Retinal pigment epithelial cell (primary cell): ENCODE data around the gene MAPK14.
A peak's percentile ranks its signal among the peaks of the same experiment; 100 is the strongest.
"Not testable (repeated sequence)": the region's sequence is repeated elsewhere in the genome, so short reads cannot be mapped to it uniquely, and the experiment has no call there.

ENCODE experiments used
- DNase-seq: peaks from one replicate; pipeline ENCODE4 v3.0.0-alpha.2; 2010; ENCODE audit warnings: low read depth
- H3K4me3 ChIP-seq: 2 replicates; pipeline ENCODE4 v1.5.1; 2011; ENCODE audit warnings: mild to moderate bottlenecking, low read length, control low read depth, moderate library complexity
- CTCF ChIP-seq: conservative IDR thresholded peaks from 2 replicates; pipeline ENCODE4 v1.5.1; 2011; ENCODE audit warnings: low read depth, low read length, control low read depth, inconsistent platforms

Gene MAPK14

DNA sequence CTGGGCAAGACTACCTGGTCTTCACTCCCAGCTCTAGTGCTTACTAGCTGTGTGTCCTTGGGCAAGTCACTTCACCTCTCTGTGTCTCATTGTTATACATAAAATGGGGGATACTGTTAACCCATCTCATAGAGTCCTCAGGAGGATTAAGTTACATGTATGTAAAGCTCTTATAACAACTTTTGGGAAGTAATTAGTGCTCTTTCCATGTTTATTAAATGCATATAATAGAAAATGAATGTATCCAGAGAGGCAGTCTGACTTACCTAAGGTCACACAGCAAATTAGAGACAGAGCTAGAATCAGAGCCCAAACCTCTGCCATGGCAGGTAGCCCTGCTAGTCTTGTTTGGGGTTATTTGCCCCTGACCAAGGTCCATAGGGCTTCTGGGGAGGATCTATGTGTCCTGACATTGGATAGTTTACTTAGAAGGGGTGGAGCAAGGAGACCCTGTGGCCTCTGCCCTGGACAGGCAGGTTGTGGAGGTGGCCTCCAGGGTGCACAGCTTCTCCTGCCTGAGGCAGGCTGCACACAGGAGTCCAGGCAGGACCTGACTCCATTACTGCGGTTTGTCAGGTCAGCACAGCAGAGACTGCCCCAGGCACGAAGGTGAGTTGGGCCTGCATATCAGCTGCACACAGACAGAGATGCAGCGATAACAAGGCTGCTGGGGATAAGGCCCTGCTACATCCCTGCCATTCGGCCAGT lies 94.3 kb downstream of the MAPK14 start:
- DNase-seq, result no peak
- H3K4me3 ChIP-seq, result no peak overlapping the region
- TF ChIP-seq CTCF, result no peak

DNA sequence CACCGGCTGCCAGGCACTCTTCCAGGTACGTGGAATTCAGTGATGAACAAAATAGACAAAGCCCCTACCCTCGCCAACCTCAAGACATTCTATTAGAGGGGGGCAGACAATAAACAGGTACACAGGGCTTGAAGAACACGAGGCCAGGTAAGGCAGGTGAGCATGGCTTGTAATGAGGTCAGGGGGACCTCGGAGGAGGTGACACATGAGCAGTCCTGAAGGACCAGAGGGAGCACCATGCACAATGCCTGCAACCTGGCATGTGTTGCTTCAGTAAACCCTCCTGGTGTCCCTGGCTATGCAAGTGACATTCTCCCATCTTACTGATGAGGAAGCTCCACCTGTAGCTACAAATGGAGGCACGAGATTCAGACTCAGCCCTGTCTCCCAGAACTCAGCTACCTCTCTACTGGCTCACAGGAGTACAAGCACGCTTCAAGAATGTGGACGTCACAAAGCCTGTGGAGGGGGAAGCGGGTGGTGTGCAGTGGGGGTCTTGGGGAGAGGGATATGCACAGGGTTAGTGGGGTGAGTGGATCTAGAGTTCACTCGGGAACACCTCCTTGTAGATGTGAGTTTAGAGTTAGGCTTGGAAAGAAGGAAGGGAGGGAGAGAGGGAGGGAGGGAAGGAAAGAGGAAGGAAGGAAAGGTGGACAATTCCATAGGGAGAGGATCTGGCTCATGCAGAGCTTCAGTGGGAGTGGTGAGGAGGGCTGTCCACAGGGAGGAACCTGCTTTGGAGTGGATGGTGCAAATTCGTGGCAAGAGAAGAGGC lies 95.1 kb downstream of the MAPK14 start:
- DNase-seq, result no peak
- no peak for TF ChIP-seq CTCF
- no peak overlapping the region for H3K4me3 ChIP-seq

- peak; percentile 83 for TF ChIP-seq CTCF
- DNase-seq, result no peak
- H3K4me3 ChIP-seq, result no peak overlapping the region
Measured at GRCh38 chr6:36123270-36124139, 95.9 kb downstream of the MAPK14 start.

DNA sequence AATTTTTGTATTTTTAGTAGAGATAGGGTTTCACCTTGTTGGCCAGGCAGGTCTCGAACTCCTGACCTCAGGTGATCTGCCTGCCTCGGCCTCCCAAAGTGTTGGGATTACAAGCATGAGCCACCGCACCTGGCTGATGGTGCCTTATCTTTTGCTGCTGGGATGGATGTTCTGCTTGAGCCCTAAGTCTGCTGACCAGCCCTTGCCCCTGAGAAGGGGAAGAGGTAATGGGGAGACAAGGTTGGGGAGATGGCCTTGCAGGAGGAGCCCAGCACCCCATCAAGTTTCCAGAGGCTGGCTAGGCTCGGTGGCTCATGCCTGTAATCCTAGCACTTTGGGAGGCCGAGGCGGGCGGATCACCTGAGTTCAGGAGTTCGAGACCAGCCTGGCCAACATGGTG lies 96.7 kb downstream of the MAPK14 start:
- not testable (repeated sequence) for H3K4me3 ChIP-seq, DNase-seq

GRCh38 chr6:36124881-36125280 lies 97.3 kb downstream of the MAPK14 start:
- DNase-seq, result no peak

DNA sequence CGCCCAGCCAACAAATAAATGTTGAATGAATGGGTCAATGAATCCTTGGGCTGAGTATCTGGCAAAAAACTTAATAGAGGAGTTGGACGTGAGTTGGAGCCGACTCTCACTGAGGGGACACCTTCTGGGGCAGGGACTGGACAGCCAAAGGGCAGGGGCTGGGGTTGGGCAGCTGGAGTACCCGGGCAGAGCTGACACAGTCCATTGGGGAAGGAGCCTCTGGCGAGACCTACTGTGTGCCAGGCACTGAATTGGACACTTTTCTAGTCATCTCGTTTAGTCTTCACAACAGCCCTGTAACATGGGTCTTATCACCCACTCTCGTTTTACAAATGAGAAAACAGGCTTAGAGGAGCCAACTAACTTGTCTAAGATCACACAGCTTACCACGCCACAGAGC lies 98.0 kb downstream of the MAPK14 start:
- no peak overlapping the region for H3K4me3 ChIP-seq
- DNase-seq, result no peak
- TF ChIP-seq CTCF, result no peak

More at GRCh38 chr6:36124881-36125280, 97.3 kb downstream of the MAPK14 start:
- H3K4me3 ChIP-seq, result no peak overlapping the region
- TF ChIP-seq CTCF, result no peak

DNA sequence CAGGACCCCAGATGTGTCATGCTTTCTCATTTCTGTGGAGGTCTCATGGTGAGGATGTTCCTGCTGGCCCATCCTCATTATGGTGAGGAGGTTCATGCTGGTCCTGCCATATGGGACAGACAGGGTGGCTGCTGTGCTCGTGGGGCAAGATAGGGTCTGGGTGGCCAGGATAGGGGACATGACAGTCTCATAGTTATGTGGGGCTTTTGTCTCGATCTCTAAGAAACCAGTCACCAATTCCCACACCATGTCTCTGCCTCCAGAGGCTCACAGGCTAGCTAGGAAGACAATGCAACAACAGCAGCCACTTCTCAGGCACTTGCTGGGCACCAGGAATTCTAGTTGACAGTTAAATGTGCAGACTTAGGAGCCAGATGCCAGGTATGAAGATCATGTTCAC lies 98.5 kb downstream of the MAPK14 start:
- no peak overlapping the region for H3K4me3 ChIP-seq
- no peak for TF ChIP-seq CTCF
- DNase-seq, result no peak
